Glutamatergic neuron (in vitro differentiated cells): Measurements from ENCODE around the gene GPR150. TPM values are rescaled to one million over a fixed set of nuclear protein-coding genes. Genes with fewer than 3 reads are reported as not detected.

Experiments used
- DNase-seq: peaks from one replicate; pipeline ENCODE4 v3.0.0; 2022
- H3K27ac Mint-ChIP-seq: one replicate; pipeline ENCODE4 v1.8.0; 2020; ENCODE audit warnings: mild to moderate bottlenecking, mixed read lengths, inconsistent platforms; ENCODE audit not compliant: unreplicated experiment
- H3K27me3 Mint-ChIP-seq: one replicate; pipeline ENCODE4 v1.8.0; 2020; ENCODE audit warnings: mild to moderate bottlenecking, moderate library complexity, mixed read lengths, inconsistent platforms; ENCODE audit not compliant: unreplicated experiment
- H3K36me3 Mint-ChIP-seq: one replicate; pipeline ENCODE4 v1.8.0; 2020; ENCODE audit warnings: mild to moderate bottlenecking, mixed read lengths, inconsistent platforms; ENCODE audit not compliant: unreplicated experiment
- H3K4me1 Mint-ChIP-seq: one replicate; pipeline ENCODE4 v1.8.0; 2020; ENCODE audit warnings: mild to moderate bottlenecking, low read depth, mixed read lengths, inconsistent platforms; ENCODE audit not compliant: unreplicated experiment
- H3K4me3 Mint-ChIP-seq: one replicate; pipeline ENCODE4 v1.8.0; 2020; ENCODE audit warnings: mild to moderate bottlenecking, mixed read lengths, inconsistent platforms; ENCODE audit not compliant: unreplicated experiment
- H3K9me3 Mint-ChIP-seq: one replicate; pipeline ENCODE4 v1.8.0; 2020; ENCODE audit warnings: mild to moderate bottlenecking, moderate library complexity, mixed read lengths, inconsistent platforms; ENCODE audit not compliant: unreplicated experiment
- CTCF ChIP-seq: fragments of 200-600 bp; sonication (generic); IDR thresholded peaks from one replicate; pipeline ENCODE4 v1.5.0; 2021; ENCODE audit not compliant: partially characterized antibody, unreplicated experiment
- long read RNA-seq: library from polyadenylated mRNA; unstranded; transcript quantifications from one replicate; pipeline ENCODE4 v2.0.0, GENCODE V29; 2020; ENCODE audit not compliant: unreplicated experiment
- total RNA-seq: library from RNA; stranded (reverse); fragmentation: NEBNext Ultra II Directional; extraction: Animal tissue kit (Norgen Biotek cat#: 25700); gene quantifications from one replicate; pipeline ENCODE4 v1.2.1, GENCODE V29; 2021; ENCODE audit not compliant: unreplicated experiment

The GPR150 gene
- not detected for total RNA-seq
- long read RNA-seq, partial matches to known transcripts, result 0 of 1 reads
- long read RNA-seq, other reads (novel, unspliced or antisense), result 0 of 1 reads

DNA sequence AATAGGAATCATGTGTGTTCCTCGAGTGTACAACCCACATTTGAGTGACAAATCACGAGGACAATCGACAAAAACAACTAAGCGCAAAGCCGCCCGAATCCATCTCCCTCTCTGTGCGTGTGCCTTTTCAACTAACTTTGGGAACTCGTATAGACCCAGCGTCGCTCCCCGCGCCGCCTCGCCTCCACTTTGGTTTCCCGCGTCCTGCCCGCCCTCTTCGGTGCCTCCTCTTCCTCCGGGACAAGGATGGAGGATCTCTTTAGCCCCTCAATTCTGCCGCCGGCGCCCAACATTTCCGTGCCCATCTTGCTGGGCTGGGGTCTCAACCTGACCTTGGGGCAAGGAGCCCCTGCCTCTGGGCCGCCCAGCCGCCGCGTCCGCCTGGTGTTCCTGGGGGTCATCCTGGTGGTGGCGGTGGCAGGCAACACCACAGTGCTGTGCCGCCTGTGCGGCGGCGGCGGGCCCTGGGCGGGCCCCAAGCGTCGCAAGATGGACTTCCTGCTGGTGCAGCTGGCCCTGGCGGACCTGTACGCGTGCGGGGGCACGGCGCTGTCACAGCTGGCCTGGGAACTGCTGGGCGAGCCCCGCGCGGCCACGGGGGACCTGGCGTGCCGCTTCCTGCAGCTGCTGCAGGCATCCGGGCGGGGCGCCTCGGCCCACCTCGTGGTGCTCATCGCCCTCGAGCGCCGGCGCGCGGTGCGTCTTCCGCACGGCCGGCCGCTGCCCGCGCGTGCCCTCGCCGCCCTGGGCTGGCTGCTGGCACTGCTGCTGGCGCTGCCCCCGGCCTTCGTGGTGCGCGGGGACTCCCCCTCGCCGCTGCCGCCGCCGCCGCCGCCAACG, at the start of gene GPR150:
TSS of gene GPR150 (plus strand) at position 58 of the 840 bp plus-strand sequence. CDS start at position 247, 189 bp downstream.
- Mint-ChIP-seq H3K4me1 (peaks cover 10% of the 10 kb centered on the region), H3K9me3 (peaks cover 11% of the 10 kb centered on the region), H3K36me3 (no peaks in the 10 kb centered on the region), H3K4me3 (peak within 1 kb of the TSS; percentile 89), H3K27me3 (peaks cover 19% of the 10 kb centered on the region), H3K27ac (peak within 1 kb of the TSS; percentile 17)
- DNase-seq, result peak; percentile 76
- TF ChIP-seq CTCF, result no peak

- H3K27me3 Mint-ChIP-seq, result no peaks in the 10 kb centered on the region
- H3K27ac Mint-ChIP-seq, result no peak overlapping the region
- H3K4me1 Mint-ChIP-seq, result no peaks in the 10 kb centered on the region
- no peaks in the 10 kb centered on the region for H3K36me3 Mint-ChIP-seq
- no peak for DNase-seq
- no peak overlapping the region for H3K4me3 Mint-ChIP-seq
- no peak for TF ChIP-seq CTCF
- H3K9me3 Mint-ChIP-seq, result no peaks in the 10 kb centered on the region
Measured at GRCh38 chr5:95572016-95572415, 47.9 kb upstream of the GPR150 start.

- H3K36me3 Mint-ChIP-seq, result no peaks in the 10 kb centered on the region
- H3K27ac Mint-ChIP-seq, result no peak overlapping the region
- H3K9me3 Mint-ChIP-seq, result no peaks in the 10 kb centered on the region
- H3K4me1 Mint-ChIP-seq, result no peaks in the 10 kb centered on the region
- no peak for TF ChIP-seq CTCF
- H3K27me3 Mint-ChIP-seq, result no peaks in the 10 kb centered on the region
- H3K4me3 Mint-ChIP-seq, result no peak overlapping the region
- DNase-seq, result no peak
Measured at GRCh38 chr5:95581576-95581975, 38.3 kb upstream of the GPR150 start.

DNA sequence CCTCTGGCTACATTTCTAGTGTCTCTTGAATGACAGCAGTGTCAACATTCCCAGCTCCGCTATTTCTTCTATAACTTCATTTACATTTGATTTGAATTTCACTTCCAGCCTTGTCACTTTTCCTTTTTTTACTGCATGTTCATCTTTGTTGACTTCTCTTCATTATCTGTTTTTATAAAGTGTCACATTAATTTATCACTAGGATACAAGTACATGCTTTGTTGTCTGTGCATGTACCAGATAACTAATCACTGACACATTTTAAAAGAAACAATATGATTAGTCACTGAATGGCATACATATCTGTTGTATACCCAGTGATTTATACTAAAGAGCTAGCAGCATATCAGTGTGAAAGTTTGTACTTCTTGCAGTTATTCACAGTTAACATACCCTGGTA, 35.9 kb upstream of the GPR150 start:
- Mint-ChIP-seq H3K9me3 (no peaks in the 10 kb centered on the region), H3K4me3 (no peak overlapping the region), H3K27me3 (no peaks in the 10 kb centered on the region), H3K36me3 (no peaks in the 10 kb centered on the region), H3K27ac (no peak overlapping the region), H3K4me1 (no peaks in the 10 kb centered on the region)
- no peak for DNase-seq
- no peak for TF ChIP-seq CTCF

GRCh38 chr5:95590880-95591279, 29.0 kb upstream of the GPR150 start:
- H3K4me3 Mint-ChIP-seq, result no peak overlapping the region
- DNase-seq, result no peak
- H3K27ac Mint-ChIP-seq, result no peak overlapping the region
- no peaks in the 10 kb centered on the region for H3K27me3 Mint-ChIP-seq
- TF ChIP-seq CTCF, result no peak
- no peaks in the 10 kb centered on the region for H3K36me3 Mint-ChIP-seq
- no peaks in the 10 kb centered on the region for H3K4me1 Mint-ChIP-seq
- no peaks in the 10 kb centered on the region for H3K9me3 Mint-ChIP-seq
